Gastrocnemius medialis (tissue), 4 donors: ENCODE data around the gene DNAH17. TPM values are rescaled to one million over a fixed set of nuclear protein-coding genes. Genes with fewer than 3 reads are reported as not detected.

Experiments used
- ATAC-seq, 2 donors: fragments of 150-250 bp; one replicate each; pipeline ENCODE4 v1.9.1; 2016
- DNase-seq, 2 donors: peaks; one replicate each; pipeline ENCODE4 v3.0.0-alpha.2; 2019
- H3K27ac ChIP-seq, 4 donors: fragments of 200-600 bp; sonication (generic); 1 replicate in 1 of 4; 2 replicates in 3 of 4; pipeline ENCODE4 v1.5.1; 2016 to 2018; ENCODE audit warnings: mild to moderate bottlenecking in 2 of 4, moderate library complexity in 1 of 4
- H3K27me3 ChIP-seq, 3 donors: fragments of 200-600 bp; sonication (generic) in 2 of 3; 1 replicate in 1 of 3; 2 replicates in 2 of 3; pipeline versions ENCODE4 v1.5.1 to v1.6.0; 2016 to 2019; ENCODE audit warnings: mild to moderate bottlenecking in 1 of 3, moderate library complexity in 1 of 3
- H3K36me3 ChIP-seq, 2 donors: fragments of 200-600 bp; sonication (generic) in 1 of 2; one replicate each; pipeline ENCODE4 v1.5.1; 2017 to 2018
- H3K4me1 ChIP-seq, 2 donors: fragments of 200-600 bp; sonication (generic) in 1 of 2; one replicate each; pipeline ENCODE4 v1.5.1; 2016 to 2017; ENCODE audit warnings: mild to moderate bottlenecking in 2 of 2
- H3K4me3 ChIP-seq, 4 donors: fragments of 200-600 bp; sonication (generic) in 3 of 4; 1 replicate in 1 of 4; 2 replicates in 3 of 4; pipeline ENCODE4 v1.5.1; 2016 to 2019; ENCODE audit warnings: mild to moderate bottlenecking in 2 of 4
- H3K9me3 ChIP-seq, 3 donors: fragments of 200-600 bp; sonication (generic) in 2 of 3; 1 replicate in 1 of 3; 2 replicates in 2 of 3; pipeline ENCODE4 v1.5.1; 2016 to 2019
- CTCF ChIP-seq, 5 experiments: fragments of 450-650 bp in 3 of 5; fragments of 200-600 bp in 2 of 5; sonication (generic) in 2 of 5; IDR thresholded peaks in 4 of 5; conservative IDR thresholded peaks in 1 of 5; 1 replicate in 4 of 5; 2 replicates in 1 of 5; pipeline ENCODE4 v1.5.1; 2016 to 2019; ENCODE audit warnings: antibody characterized with exemption in 5 of 5, mild to moderate bottlenecking in 3 of 5, moderate library complexity in 3 of 5
- POLR2A ChIP-seq, 2 donors: fragments of 450-650 bp; IDR thresholded peaks; one replicate each; pipeline ENCODE4 v1.6.1; 2017; ENCODE audit warnings: antibody characterized with exemption in 2 of 2, mild to moderate bottlenecking in 2 of 2, moderate library complexity in 2 of 2
- in situ Hi-C, 4 donors: fragments of 200-750 bp; cut with MboI; loops; one replicate each; pipeline versions ENCODE4 v1.15.0 to v1.8.0; 2017; ENCODE audit warnings: low sequenced_read_pairs in 4 of 4
- intact Hi-C: fragments of 100-400 bp; cut with DNase I; formaldehyde crosslinking; loops from one replicate; pipeline ENCODE4 v1.15.1; 2023; ENCODE audit warnings: low total_unique reads
- total RNA-seq, 4 donors: library from RNA; depleted of rRNA; stranded (reverse); fragments of >200 nt; gene quantifications; one replicate each; pipeline versions ENCODE4 v1.1.0 to v1.2.3, GENCODE V29; 2016

DNAH17 gene
- total RNA-seq, 4 donors from 2014 or later, result 0.56 TPM; not detected in 3

DNA sequence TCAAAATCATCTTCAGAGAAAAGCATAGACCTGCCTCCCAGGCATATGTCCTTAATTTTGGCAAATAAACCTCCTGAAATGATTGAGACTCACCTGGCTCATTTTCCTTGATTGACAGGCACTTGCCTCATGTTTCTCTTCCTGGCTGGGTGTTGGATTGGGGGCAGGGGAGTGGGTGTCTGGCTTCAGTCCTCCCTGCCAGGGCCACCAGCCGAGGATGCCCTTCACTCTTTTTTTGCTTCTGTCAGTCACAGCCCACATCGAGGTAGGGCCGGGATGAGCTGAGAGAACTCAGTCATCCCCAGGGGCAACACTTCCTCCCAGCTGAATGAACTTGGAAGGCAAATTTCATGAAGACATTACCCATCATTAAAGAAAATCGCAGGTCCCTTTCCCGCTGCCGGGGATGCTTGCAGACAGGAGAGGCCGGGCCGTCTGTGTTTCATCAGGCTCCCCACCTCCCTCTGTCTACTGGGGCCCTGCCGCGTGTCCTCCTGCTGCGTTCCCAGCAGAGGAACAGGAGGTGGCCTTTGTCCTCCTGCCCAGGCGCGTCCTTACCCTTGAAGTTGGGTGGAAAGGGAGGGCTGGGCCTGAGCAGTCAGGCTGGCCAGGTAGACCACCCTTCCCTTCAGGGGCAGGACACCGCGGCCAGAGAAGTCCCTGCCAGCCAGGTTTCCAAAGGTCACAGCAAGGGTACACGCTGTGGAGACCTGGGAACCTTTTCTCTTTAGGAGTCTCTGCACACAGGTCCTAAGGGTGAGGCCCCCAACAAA is 11.2 kb upstream of the DNAH17 start:
- Histone ChIP-seq H3K4me1 (peaks cover 0 to 7% of the 10 kb centered on the region in 2 donors), H3K36me3 (no peaks in the 10 kb centered on the region), H3K27ac (no peak overlapping the region), H3K9me3 (no peaks in the 10 kb centered on the region), H3K4me3 (no peak overlapping the region), H3K27me3 (peaks cover 0 to 3% (median 0%) of the 10 kb centered on the region in 3 donors)
- no peak for DNase-seq
- intact Hi-C loops, result no loop called here
- in situ Hi-C loops, result no loop called here
- no peak for ATAC-seq
- TF ChIP-seq POLR2A (IDR thresholded peaks at IDR 0.05), result no peak
- no peak for TF ChIP-seq CTCF (IDR thresholded peaks at IDR 0.05 in 4 of 5, conservative IDR thresholded peaks at IDR 0.05 in 1 of 5)

DNA sequence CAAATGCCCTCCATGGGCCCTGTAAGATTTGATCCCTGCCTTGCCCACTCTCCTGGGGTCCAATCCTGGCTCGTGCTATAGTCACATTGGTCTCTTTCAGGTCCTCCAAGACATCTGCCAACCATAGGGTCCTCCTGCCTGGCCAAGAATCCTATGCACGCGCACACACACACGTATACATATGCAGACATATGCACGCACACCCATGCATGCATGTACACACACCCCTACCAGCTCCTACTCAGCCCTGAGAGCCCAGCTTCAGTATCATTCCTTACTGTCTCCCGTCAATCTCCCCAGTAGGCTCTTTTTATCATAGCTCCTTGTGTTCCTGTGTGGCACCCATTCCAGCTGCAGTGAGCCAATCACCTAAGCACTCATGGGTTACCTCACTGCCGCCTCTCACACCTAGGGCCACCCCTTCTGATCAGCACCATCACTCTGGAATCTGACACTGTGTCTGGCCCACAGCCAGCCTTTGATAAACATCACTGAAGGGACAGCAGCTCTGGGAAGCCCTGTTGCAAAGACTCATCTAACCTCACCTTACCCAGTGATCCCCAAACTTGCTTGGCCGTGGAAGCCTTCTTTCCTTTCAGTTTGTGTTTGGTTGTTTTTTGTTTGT is 7.9 kb upstream of the DNAH17 start:
- Histone ChIP-seq H3K27me3 (peaks cover 0 to 3% (median 0%) of the 10 kb centered on the region in 3 donors), H3K4me1 (no peaks in the 10 kb centered on the region), H3K27ac (no peak overlapping the region), H3K9me3 (no peaks in the 10 kb centered on the region), H3K36me3 (no peaks in the 10 kb centered on the region), H3K4me3 (no peak overlapping the region)
- ATAC-seq (no peak), DNase-seq (no peak)
- in situ Hi-C loops, result no loop called here
- intact Hi-C loops, result no loop called here
- TF ChIP-seq CTCF (IDR thresholded peaks at IDR 0.05 in 4 of 5, conservative IDR thresholded peaks at IDR 0.05 in 1 of 5) (no peak), POLR2A (IDR thresholded peaks at IDR 0.05) (no peak)

DNA sequence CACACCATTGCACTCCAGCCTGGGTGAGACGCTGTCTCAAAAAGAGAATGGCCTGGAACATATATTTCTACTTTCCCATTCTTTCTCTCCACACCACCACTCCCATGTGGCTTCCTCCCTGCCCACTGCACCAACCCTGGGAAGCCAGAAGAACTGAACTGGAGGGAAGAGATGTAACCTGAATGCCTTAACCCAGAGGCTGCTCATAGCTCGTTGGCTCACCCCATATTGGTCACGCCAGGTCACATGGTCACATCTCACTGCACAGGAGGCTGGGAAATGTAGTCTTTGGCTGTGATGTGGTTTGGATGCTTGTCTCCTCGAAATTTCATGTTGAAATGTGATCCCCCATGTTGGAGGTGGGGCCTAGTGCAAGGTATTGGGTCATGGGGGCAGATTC is 5.9 kb upstream of the DNAH17 start:
- intact Hi-C loops (no loop called here), in situ Hi-C loops (no loop called here)
- Histone ChIP-seq H3K27me3 (peaks cover 0 to 3% (median 0%) of the 10 kb centered on the region in 3 donors), H3K27ac (no peak overlapping the region), H3K4me3 (no peak overlapping the region), H3K4me1 (no peaks in the 10 kb centered on the region), H3K9me3 (no peaks in the 10 kb centered on the region), H3K36me3 (no peaks in the 10 kb centered on the region)
- TF ChIP-seq CTCF (IDR thresholded peaks at IDR 0.05 in 4 of 5, conservative IDR thresholded peaks at IDR 0.05 in 1 of 5), result no peak
- no peak for TF ChIP-seq POLR2A (IDR thresholded peaks at IDR 0.05)
- no peak for DNase-seq
- no peak for ATAC-seq

GRCh38 chr17:78581304-78581703 is 4.1 kb upstream of the DNAH17 start:
- H3K36me3 ChIP-seq, result no peaks in the 10 kb centered on the region
- no peaks in the 10 kb centered on the region for H3K9me3 ChIP-seq
- peaks cover 0 to 3% (median 0%) of the 10 kb centered on the region in 3 donors for H3K27me3 ChIP-seq
- H3K4me1 ChIP-seq, result no peaks in the 10 kb centered on the region
- H3K27ac ChIP-seq, result no peak overlapping the region
- intact Hi-C loops, result no loop called here
- H3K4me3 ChIP-seq, result no peak overlapping the region
- no peak for ATAC-seq
- TF ChIP-seq POLR2A (IDR thresholded peaks at IDR 0.05) (no peak), CTCF (IDR thresholded peaks at IDR 0.05 in 4 of 5, conservative IDR thresholded peaks at IDR 0.05 in 1 of 5) (no peak)
- in situ Hi-C loops, result no loop called here
- DNase-seq, result no peak
